Activated CD4-positive, CD25-positive, alpha-beta regulatory T cell (primary cell): ENCODE results near the gene IGFBP6.

Source experiments
- DNase-seq, 4 experiments: peaks; one replicate each; lab custom pipeline; 2025; lab: John Stamatoyannopoulos, UW

The IGFBP6 gene

GRCh38 chr12:53097564-53098353, at the start of gene IGFBP6:
TSS of gene IGFBP6 (plus strand) at chr12:53097667. CDS start at chr12:53097718, 51 bp downstream.
- peak; percentile 28 to 42 (median 38) for DNase-seq

GRCh38 chr12:53048033-53048779, 49.3 kb upstream of the IGFBP6 start:
- no peak for DNase-seq

GRCh38 chr12:53048780-53049401, 48.6 kb upstream of the IGFBP6 start:
- DNase-seq = no peak

GRCh38 chr12:53049571-53050318, 47.7 kb upstream of the IGFBP6 start, which contains the start of gene TNS2:
TSS of gene TNS2 (plus strand) at chr12:53050065. CDS start at chr12:53050186, 121 bp downstream.
- no peak for DNase-seq

- DNase-seq = no peak
Observed at GRCh38 chr12:53050426-53051057, 46.9 kb upstream of the IGFBP6 start.

- DNase-seq = no peak
Observed at GRCh38 chr12:53051058-53051880, 46.2 kb upstream of the IGFBP6 start.

- no peak for DNase-seq
Observed at GRCh38 chr12:53051881-53052412, 45.5 kb upstream of the IGFBP6 start.

- DNase-seq = no peak
Observed at GRCh38 chr12:53052419-53053217, 44.8 kb upstream of the IGFBP6 start.

GRCh38 chr12:53053218-53054111, 44.0 kb upstream of the IGFBP6 start:
- peak in 3 of 4 experiments; percentile 22 to 26 (median 23) for DNase-seq

- peak; percentile 84 to 90 (median 88) for DNase-seq
Observed at GRCh38 chr12:53054112-53054878, 43.2 kb upstream of the IGFBP6 start.

- no peak for DNase-seq
Observed at GRCh38 chr12:53055471-53056266, 41.8 kb upstream of the IGFBP6 start.

- DNase-seq = no peak
Observed at GRCh38 chr12:53056296-53056695, 41.2 kb upstream of the IGFBP6 start.

- DNase-seq = no peak
Observed at GRCh38 chr12:53056901-53057300, 40.6 kb upstream of the IGFBP6 start.

- DNase-seq = no peak
Observed at GRCh38 chr12:53057816-53058500, 39.5 kb upstream of the IGFBP6 start.

GRCh38 chr12:53058674-53059433, 38.6 kb upstream of the IGFBP6 start:
- no peak for DNase-seq
